ENCODE results near the gene LENG8. TPM values are rescaled to one million over a fixed set of nuclear protein-coding genes. Genes with fewer than 3 reads are reported as not detected.

Gene LENG8
- total and polyA plus RNA-seq, 2 of the 13 experiments (the other 11 are each of a cell fraction or from before 2014, with no cell fraction given), result 14.3 to 41.9 TPM

- peak; percentile 90 for TF ChIP-seq ZGPAT (CRISPR knock-in tag; IDR thresholded peaks at IDR 0.05)
- peak; percentile 55; the same call in 1 of the 2 replicates for TF ChIP-seq CHCHD3 (CRISPR knock-in tag; IDR thresholded peaks at IDR 0.05)
- no peak; the same call in 1 of the 2 replicates for TF ChIP-seq ZSCAN5A (CRISPR knock-in tag; IDR thresholded peaks at IDR 0.05; ENCODE audit: borderline replicate concordance)
- 0 out of 2 replicates have a peak, but pooled peaks have one; percentile 27 for TF ChIP-seq ZNF780A (CRISPR knock-in tag; IDR thresholded peaks at IDR 0.05)
- TF ChIP-seq ZNF747 (CRISPR knock-in tag; IDR thresholded peaks at IDR 0.05; ENCODE audit: borderline replicate concordance), result peak; percentile 45; the same call in 1 of the 2 replicates
- peak; percentile 58 for TF ChIP-seq ATF3 (CRISPR knock-in tag; IDR thresholded peaks at IDR 0.05)
- peak; percentile 87 for TF ChIP-seq SKI (IDR thresholded peaks at IDR 0.05; ENCODE audit: partially characterized antibody)
- TF ChIP-seq ARNT2 (CRISPR knock-in tag; IDR thresholded peaks at IDR 0.05; ENCODE audit: low read depth), result peak; percentile 85; the same call in 1 of the 2 replicates
- peak; percentile 79 for TF ChIP-seq KMT2B (CRISPR knock-in tag; IDR thresholded peaks at IDR 0.05)
- no peak for TF ChIP-seq ZNF207 (IDR thresholded peaks at IDR 0.05; ENCODE audit: borderline replicate concordance)
- TF ChIP-seq TFDP1 (CRISPR knock-in tag; IDR thresholded peaks at IDR 0.05; ENCODE audit: borderline replicate concordance), result peak; percentile 78; the same call in 1 of the 2 replicates
- TF ChIP-seq GABPA (IDR thresholded peaks at IDR 0.05; ENCODE audit: low read depth, low read length), result peak; percentile 67
- TF ChIP-seq GABPA (CRISPR knock-in tag; IDR thresholded peaks at IDR 0.05; ENCODE audit: low read depth), result peak; percentile 91
- peak; percentile 89; the same call in 1 of the 2 replicates for TF ChIP-seq THAP7 (CRISPR knock-in tag; IDR thresholded peaks at IDR 0.05)
- TF ChIP-seq NCOA1 (CRISPR knock-in tag; IDR thresholded peaks at IDR 0.05), result no peak
- TF ChIP-seq POLR2AphosphoS2 (IDR thresholded peaks at IDR 0.05; ENCODE audit: low read depth, low read length), result no peak
- TF ChIP-seq PHF8 (CRISPR knock-in tag; IDR thresholded peaks at IDR 0.05), result peak; percentile 96
- peak; percentile 16; the same call in 1 of the 2 replicates for TF ChIP-seq E2F5 (CRISPR knock-in tag; conservative IDR thresholded peaks at IDR 0.05)
- peak; percentile 85 for TF ChIP-seq PHF20 (CRISPR knock-in tag; IDR thresholded peaks at IDR 0.05)
- TF ChIP-seq CREM (IDR thresholded peaks at IDR 0.05), result peak; percentile 95
- peak; percentile 57; the same call in 1 of the 2 replicates for TF ChIP-seq CREM (CRISPR knock-in tag; IDR thresholded peaks at IDR 0.05)
- 0 out of 2 replicates have a peak, but pooled peaks have one; percentile 37 for TF ChIP-seq ZNF749 (CRISPR knock-in tag; IDR thresholded peaks at IDR 0.05; ENCODE audit: borderline replicate concordance)
- TF ChIP-seq KLF12 (CRISPR knock-in tag; IDR thresholded peaks at IDR 0.05; ENCODE audit: borderline replicate concordance), result peak; percentile 95
Observed at GRCh38 chr19:54448774-54449700, at the start of gene LENG8 (continued).

Measured in HepG2 (cell line).